ENCODE data around the gene ACTN4.

The ACTN4 gene

GRCh38 chr19:38692458-38693379, 45.3 kb downstream of the ACTN4 start:
- no peak for TF ChIP-seq CTCF (IDR thresholded peaks at IDR 0.05; ENCODE audit: low read length, missing control alignments)
- no peak overlapping the region for H3K4me3 ChIP-seq (replicated peaks; ENCODE audit: low read depth, low read length)
- DNase-seq (ENCODE audit: low read depth): no peak

GRCh38 chr19:38693380-38694223, 46.2 kb downstream of the ACTN4 start:
- no peak for TF ChIP-seq CTCF (IDR thresholded peaks at IDR 0.05; ENCODE audit: low read length, missing control alignments)
- no peak overlapping the region for H3K4me3 ChIP-seq (replicated peaks; ENCODE audit: low read depth, low read length)
- peak; percentile 81 for DNase-seq (ENCODE audit: low read depth)

- no peak for TF ChIP-seq CTCF (IDR thresholded peaks at IDR 0.05; ENCODE audit: low read length, missing control alignments)
- no peak for DNase-seq (ENCODE audit: low read depth)
- H3K4me3 ChIP-seq (replicated peaks; ENCODE audit: low read depth, low read length): no peak overlapping the region
Measured at GRCh38 chr19:38695317-38695683, 47.9 kb downstream of the ACTN4 start.

GRCh38 chr19:38695832-38696728, 48.6 kb downstream of the ACTN4 start:
- no peak for DNase-seq (ENCODE audit: low read depth)
- no peak overlapping the region for H3K4me3 ChIP-seq (replicated peaks; ENCODE audit: low read depth, low read length)
- TF ChIP-seq CTCF (IDR thresholded peaks at IDR 0.05; ENCODE audit: low read length, missing control alignments): no peak

GRCh38 chr19:38696729-38697055, 49.2 kb downstream of the ACTN4 start:
- no peak for TF ChIP-seq CTCF (IDR thresholded peaks at IDR 0.05; ENCODE audit: low read length, missing control alignments)
- no peak overlapping the region for H3K4me3 ChIP-seq (replicated peaks; ENCODE audit: low read depth, low read length)
- DNase-seq (ENCODE audit: low read depth): no peak

GRCh38 chr19:38697197-38697596, 49.7 kb downstream of the ACTN4 start:
- no peak for TF ChIP-seq CTCF (IDR thresholded peaks at IDR 0.05; ENCODE audit: low read length, missing control alignments)
- H3K4me3 ChIP-seq (replicated peaks; ENCODE audit: low read depth, low read length): no peak overlapping the region
- no peak for DNase-seq (ENCODE audit: low read depth)

All from fibroblast of pulmonary artery (primary cell).